CD8-positive, alpha-beta memory T cell (primary cell): ENCODE data around the gene MRPS27. TPM values are rescaled to one million over a fixed set of nuclear protein-coding genes. Genes with fewer than 3 reads are reported as not detected.
A peak's percentile ranks its signal among the peaks of the same experiment; 100 is the strongest.

Source experiments
- CTCF ChIA-PET: fragments of 350-600 bp; sonication (Branson Sonifier 250); formaldehyde crosslinking; loops from one replicate; lab custom pipeline; 2021; ENCODE audit warnings: antibody characterized with exemption; lab: Charles Lee
- POLR2A ChIA-PET: fragments of 350-600 bp; sonication (Branson Sonifier 250); formaldehyde crosslinking; loops from one replicate; lab custom pipeline; 2021; ENCODE audit warnings: antibody characterized with exemption; lab: Charles Lee
- DNase-seq, 5 donors: peaks; one replicate each; pipeline versions ENCODE4 v3.0.0 to v3.0.0-alpha.2; 2020 to 2022; ENCODE audit warnings: mixed read lengths in 1 of 5
- H3K27ac ChIP-seq: one replicate; pipeline ENCODE4 v1.7.0; 2013; ENCODE audit warnings: low read depth, mild to moderate bottlenecking, low read length, moderate library complexity
- H3K27me3 ChIP-seq: 2 replicates; pipeline ENCODE4 v1.7.0; 2013; ENCODE audit warnings: low read length, mild to moderate bottlenecking; ENCODE audit not compliant: insufficient read depth, poor library complexity, severe bottlenecking
- H3K36me3 ChIP-seq: 2 replicates; pipeline ENCODE4 v1.7.0; 2013; ENCODE audit warnings: mild to moderate bottlenecking, low read length, moderate library complexity; ENCODE audit not compliant: insufficient read depth
- H3K4me1 ChIP-seq: 2 replicates; pipeline ENCODE4 v1.7.0; 2013; ENCODE audit warnings: mild to moderate bottlenecking, low read length, moderate library complexity; ENCODE audit not compliant: insufficient read depth
- H3K4me3 ChIP-seq: 2 replicates; pipeline ENCODE4 v1.7.0; 2013; ENCODE audit warnings: mild to moderate bottlenecking, low read length
- H3K9me3 ChIP-seq: 2 replicates; pipeline ENCODE4 v1.7.0; 2013; ENCODE audit warnings: mild to moderate bottlenecking, low read length
- H3K27ac Mint-ChIP-seq, 8 donors: one replicate each; pipeline ENCODE4 v1.8.0; 2020 to 2021; ENCODE audit warnings: mixed read lengths in 8 of 8, mild to moderate bottlenecking in 6 of 8, inconsistent platforms in 3 of 8, moderate library complexity in 3 of 8
- H3K27me3 Mint-ChIP-seq, 2 donors: one replicate each; pipeline ENCODE4 v1.8.0; 2020 to 2021; ENCODE audit warnings: mixed read lengths in 2 of 2, mild to moderate bottlenecking in 1 of 2, moderate library complexity in 1 of 2
- H3K36me3 Mint-ChIP-seq, 3 donors: one replicate each; pipeline ENCODE4 v1.8.0; 2020 to 2021; ENCODE audit warnings: mixed read lengths in 3 of 3, inconsistent platforms in 1 of 3, mild to moderate bottlenecking in 1 of 3
- H3K4me1 Mint-ChIP-seq, 3 donors: one replicate each; pipeline ENCODE4 v1.8.0; 2020 to 2021; ENCODE audit warnings: mixed read lengths in 3 of 3, inconsistent platforms in 1 of 3, mild to moderate bottlenecking in 1 of 3
- H3K4me3 Mint-ChIP-seq, 7 donors: one replicate each; pipeline ENCODE4 v1.8.0; 2020 to 2021; ENCODE audit warnings: mixed read lengths in 7 of 7, mild to moderate bottlenecking in 6 of 7, moderate library complexity in 4 of 7, inconsistent platforms in 2 of 7
- H3K9me3 Mint-ChIP-seq, 5 donors: one replicate each; pipeline ENCODE4 v1.8.0; 2020 to 2022; ENCODE audit warnings: mixed read lengths in 5 of 5, mild to moderate bottlenecking in 3 of 5, moderate library complexity in 2 of 5, inconsistent platforms in 1 of 5
- polyA plus RNA-seq: library from polyadenylated mRNA; unstranded; fragments of 300-500 nt; fragmentation: Illumina TruSeq; gene quantifications from one replicate; pipeline ENCODE4 v1.2.3, GENCODE V29; 2021
- total RNA-seq, 2 experiments: library from RNA; stranded (reverse); gene quantifications; one replicate each; pipeline ENCODE4 v1.2.3, GENCODE V29; 2021

Gene MRPS27
- total and polyA plus RNA-seq, 3 experiments from 2014 or later: 35.9 to 91.9 (median 86.9) TPM

GRCh38 chr5:72284559-72285423, 35.2 kb downstream of the MRPS27 start:
- Mint-ChIP-seq H3K36me3 (peaks cover 0 to 43% (median 22%) of the 10 kb centered on the region in 3 donors), H3K27me3 (no peaks in the 10 kb centered on the region), H3K9me3 (no peaks in the 10 kb centered on the region), H3K4me3 (no peak overlapping the region), H3K27ac (peak overlapping the region in 1 of 8 donors; percentile 5), H3K4me1 (peaks cover 0 to 2% (median 0%) of the 10 kb centered on the region in 3 donors)
- Histone ChIP-seq H3K36me3 (no peaks in the 10 kb centered on the region), H3K4me3 (no peak overlapping the region), H3K27me3 (no peaks in the 10 kb centered on the region), H3K27ac (no peak overlapping the region), H3K4me1 (no peaks in the 10 kb centered on the region), H3K9me3 (no peaks in the 10 kb centered on the region)
- ChIA-PET CTCF (interaction anchor here (0.8 to 0.9 kb wide), 2 partner anchors 24 to 30 kb away, joined by 3 read pairs; no protein-coding TSS in a partner anchor), POLR2A (no interaction called here)
- no peak for DNase-seq

DNA sequence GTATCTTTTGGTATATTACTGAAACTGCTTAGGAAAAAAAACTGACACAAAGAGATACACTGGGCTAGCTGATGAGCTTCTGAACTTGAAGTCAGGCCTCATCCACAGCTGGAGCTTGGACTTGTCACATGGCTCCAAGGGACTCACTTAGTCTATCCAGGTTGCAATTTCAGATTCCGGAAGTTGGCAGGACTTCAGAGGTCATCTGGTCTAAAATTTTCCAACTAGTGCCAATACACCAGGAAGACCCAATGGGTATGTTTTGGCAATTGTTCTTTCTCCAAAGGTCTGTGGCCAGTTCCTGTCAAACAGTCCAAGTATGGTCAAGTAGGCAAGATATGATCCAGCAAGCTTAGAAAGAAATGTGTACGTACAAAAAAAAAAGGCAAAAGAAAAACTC, 36.7 kb downstream of the MRPS27 start:
- CTCF ChIA-PET: interaction anchor here (1.0 kb wide), 1 partner anchor 14 kb away, joined by 4 read pairs; no protein-coding TSS in a partner anchor
- no peaks in the 10 kb centered on the region for H3K27me3 ChIP-seq
- H3K27ac ChIP-seq: no peak overlapping the region
- Mint-ChIP-seq H3K4me3 (no peak overlapping the region), H3K27me3 (no peaks in the 10 kb centered on the region), H3K27ac (peak overlapping the region in 1 of 8 donors; percentile 61), H3K9me3 (no peaks in the 10 kb centered on the region), H3K4me1 (peaks cover 0 to 4% (median 3%) of the 10 kb centered on the region in 3 donors), H3K36me3 (peaks cover 4 to 41% (median 25%) of the 10 kb centered on the region in 3 donors)
- POLR2A ChIA-PET: no interaction called here
- no peaks in the 10 kb centered on the region for H3K4me1 ChIP-seq
- no peaks in the 10 kb centered on the region for H3K9me3 ChIP-seq
- no peak for DNase-seq
- no peak overlapping the region for H3K4me3 ChIP-seq
- no peaks in the 10 kb centered on the region for H3K36me3 ChIP-seq

DNA sequence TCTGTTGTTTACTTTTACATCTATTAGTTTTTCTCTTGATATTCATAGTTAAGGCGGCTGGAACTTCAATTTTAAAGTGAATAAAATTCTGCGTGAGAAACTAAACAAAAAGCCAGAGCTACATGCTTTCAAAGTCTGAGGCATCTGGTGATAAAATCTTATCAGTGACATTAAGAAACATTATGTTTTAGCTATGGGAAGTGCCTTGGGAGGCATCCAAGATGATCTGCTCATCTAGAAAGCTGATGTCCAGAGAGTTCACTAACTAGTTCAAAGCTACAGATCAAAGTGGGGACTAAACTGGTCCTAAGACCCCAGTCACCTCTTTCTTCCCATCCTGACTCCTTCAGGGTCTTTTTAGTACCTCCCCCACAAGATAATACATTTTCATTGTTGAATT, 37.2 kb downstream of the MRPS27 start:
- Mint-ChIP-seq H3K36me3 (peaks cover 5 to 41% (median 25%) of the 10 kb centered on the region in 3 donors), H3K9me3 (no peaks in the 10 kb centered on the region), H3K27me3 (no peaks in the 10 kb centered on the region), H3K4me1 (peaks cover 0 to 4% (median 3%) of the 10 kb centered on the region in 3 donors), H3K27ac (peak overlapping the region in 1 of 8 donors; percentile 61), H3K4me3 (no peak overlapping the region)
- Histone ChIP-seq H3K9me3 (no peaks in the 10 kb centered on the region), H3K4me1 (no peaks in the 10 kb centered on the region), H3K27ac (peak overlapping the region; percentile 34), H3K4me3 (no peak overlapping the region), H3K27me3 (no peaks in the 10 kb centered on the region), H3K36me3 (no peaks in the 10 kb centered on the region)
- CTCF ChIA-PET: interaction anchor here (1.0 kb wide), 1 partner anchor 14 kb away, joined by 4 read pairs; no protein-coding TSS in a partner anchor
- no peak for DNase-seq
- POLR2A ChIA-PET: no interaction called here

- ChIA-PET POLR2A (no interaction called here), CTCF (no interaction called here)
- H3K4me1 ChIP-seq: no peaks in the 10 kb centered on the region
- no peaks in the 10 kb centered on the region for H3K36me3 ChIP-seq
- Mint-ChIP-seq H3K36me3 (peaks cover 13 to 42% (median 30%) of the 10 kb centered on the region in 3 donors), H3K4me3 (no peak overlapping the region), H3K4me1 (peaks cover 0 to 4% (median 3%) of the 10 kb centered on the region in 3 donors), H3K27ac (no peak overlapping the region), H3K9me3 (no peaks in the 10 kb centered on the region), H3K27me3 (no peaks in the 10 kb centered on the region)
- peak overlapping the region; percentile 34 for H3K27ac ChIP-seq
- no peak overlapping the region for H3K4me3 ChIP-seq
- DNase-seq: no peak
- H3K9me3 ChIP-seq: no peaks in the 10 kb centered on the region
- no peaks in the 10 kb centered on the region for H3K27me3 ChIP-seq
Measured at GRCh38 chr5:72281764-72282499, 38.1 kb downstream of the MRPS27 start.

GRCh38 chr5:72281430-72281763, 38.6 kb downstream of the MRPS27 start:
- H3K4me3 ChIP-seq: no peak overlapping the region
- no peaks in the 10 kb centered on the region for H3K9me3 ChIP-seq
- H3K27me3 ChIP-seq: no peaks in the 10 kb centered on the region
- H3K27me3 Mint-ChIP-seq: no peaks in the 10 kb centered on the region
- peak overlapping the region in 1 of 8 donors; percentile 72 for H3K27ac Mint-ChIP-seq
- peaks cover 1 to 6% (median 4%) of the 10 kb centered on the region in 3 donors for H3K4me1 Mint-ChIP-seq
- POLR2A ChIA-PET: no interaction called here
- H3K36me3 ChIP-seq: no peaks in the 10 kb centered on the region
- H3K4me1 ChIP-seq: no peaks in the 10 kb centered on the region
- CTCF ChIA-PET: interaction anchor here (1.2 kb wide), 1 partner anchor 19 kb away, joined by 3 read pairs; no protein-coding TSS in a partner anchor
- H3K27ac ChIP-seq: peak overlapping the region; percentile 34
- no peak for DNase-seq
- no peak overlapping the region for H3K4me3 Mint-ChIP-seq
- peaks cover 17 to 41% (median 29%) of the 10 kb centered on the region in 3 donors for H3K36me3 Mint-ChIP-seq
- H3K9me3 Mint-ChIP-seq: no peaks in the 10 kb centered on the region

DNA sequence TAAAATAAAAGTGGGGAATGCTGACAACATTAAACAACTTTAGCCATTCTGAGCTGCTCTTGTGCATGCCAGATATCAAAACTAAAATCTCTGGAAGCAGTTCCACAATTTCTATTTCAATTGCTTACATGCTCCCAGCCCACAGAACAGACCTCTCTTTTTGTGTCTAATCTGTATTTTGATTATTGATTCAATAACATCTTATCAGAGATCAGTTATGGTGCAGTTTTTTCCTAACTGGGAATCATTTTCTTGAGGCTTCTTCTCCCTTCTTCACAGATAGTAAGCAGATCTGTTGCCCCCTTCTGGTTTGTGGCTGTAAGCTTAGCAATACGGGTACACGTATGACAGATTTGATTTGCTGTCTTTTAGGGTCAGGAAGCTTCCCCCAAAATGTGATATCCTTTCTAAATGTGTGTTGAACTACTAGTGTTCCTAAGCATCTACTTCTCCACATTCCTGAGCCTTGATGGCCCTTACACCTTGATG, 39.4 kb downstream of the MRPS27 start:
- CTCF ChIA-PET: interaction anchor here (1.2 kb wide), 1 partner anchor 19 kb away, joined by 3 read pairs; no protein-coding TSS in a partner anchor
- Mint-ChIP-seq H3K4me1 (peaks cover 5 to 14% (median 7%) of the 10 kb centered on the region in 3 donors), H3K27ac (no peak overlapping the region), H3K9me3 (no peaks in the 10 kb centered on the region), H3K4me3 (no peak overlapping the region), H3K27me3 (no peaks in the 10 kb centered on the region), H3K36me3 (peaks cover 20 to 42% (median 30%) of the 10 kb centered on the region in 3 donors)
- Histone ChIP-seq H3K4me1 (no peaks in the 10 kb centered on the region), H3K4me3 (no peak overlapping the region), H3K9me3 (no peaks in the 10 kb centered on the region), H3K36me3 (no peaks in the 10 kb centered on the region), H3K27me3 (no peaks in the 10 kb centered on the region), H3K27ac (peak overlapping the region; percentile 34)
- DNase-seq: no peak
- POLR2A ChIA-PET: no interaction called here

DNA sequence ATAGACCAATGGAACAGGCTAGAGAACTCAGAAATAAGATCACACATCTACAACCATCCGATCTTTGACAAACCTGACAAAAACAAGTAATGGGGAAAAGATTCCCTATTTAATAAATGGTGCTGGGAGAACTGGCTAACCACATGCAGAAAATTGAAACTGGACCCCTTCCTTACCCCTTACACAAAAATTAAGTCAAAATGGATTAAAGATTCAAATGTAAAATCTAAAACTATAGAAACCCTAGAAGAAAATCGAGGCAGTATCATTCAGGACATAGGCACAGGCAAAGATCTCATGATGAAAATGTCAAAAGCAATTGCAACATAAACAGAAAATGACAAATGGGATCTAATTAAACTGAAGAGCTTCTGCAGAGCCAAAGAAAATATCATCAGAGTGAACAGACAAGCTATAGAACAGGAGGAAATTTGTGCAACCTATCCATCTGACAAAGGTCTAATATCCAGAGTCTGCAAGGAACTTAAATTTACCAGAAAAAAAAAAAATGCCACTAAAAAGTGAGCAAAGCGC, 43.8 kb downstream of the MRPS27 start:
- no peaks in the 10 kb centered on the region for H3K9me3 ChIP-seq
- peaks cover 19 to 34% (median 20%) of the 10 kb centered on the region in 3 donors for H3K36me3 Mint-ChIP-seq
- H3K27ac Mint-ChIP-seq: no peak overlapping the region
- H3K27ac ChIP-seq: no peak overlapping the region
- H3K9me3 Mint-ChIP-seq: no peaks in the 10 kb centered on the region
- no peaks in the 10 kb centered on the region for H3K27me3 ChIP-seq
- no peak for DNase-seq
- no peaks in the 10 kb centered on the region for H3K4me1 ChIP-seq
- H3K27me3 Mint-ChIP-seq: no peaks in the 10 kb centered on the region
- peaks cover 5 to 15% (median 7%) of the 10 kb centered on the region in 3 donors for H3K4me1 Mint-ChIP-seq
- CTCF ChIA-PET: no interaction called here
- H3K4me3 Mint-ChIP-seq: no peak overlapping the region
- H3K4me3 ChIP-seq: no peak overlapping the region
- H3K36me3 ChIP-seq: peaks cover 6% of the 10 kb centered on the region
- POLR2A ChIA-PET: no interaction called here
